KOPT-K1 (cell line): ENCODE results near the gene LRCH1.

Source experiments
- H3K27ac ChIP-seq: fragments of 200-600 bp; sonication (generic); 2 replicates; pipeline ENCODE4 v1.5.1; 2016; ENCODE audit warnings: antibody characterized with exemption, mild to moderate bottlenecking, low read depth, low read length; ENCODE audit not compliant: poor library complexity, severe bottlenecking
- H3K36me3 ChIP-seq: fragments of 200-600 bp; sonication (generic); 2 replicates; pipeline ENCODE4 v1.5.1; 2017; ENCODE audit warnings: antibody characterized with exemption, mild to moderate bottlenecking, low read length, moderate library complexity; ENCODE audit not compliant: insufficient read depth
- H3K9me3 ChIP-seq: fragments of 200-600 bp; sonication (generic); 2 replicates; pipeline ENCODE4 v1.5.1; 2017; ENCODE audit warnings: antibody characterized with exemption, low read length, mild to moderate bottlenecking; ENCODE audit not compliant: insufficient read depth, poor library complexity, severe bottlenecking

LRCH1 gene

GRCh38 chr13:46618694-46619254 lies 65.8 kb downstream of the LRCH1 start:
- Histone ChIP-seq H3K9me3 (no peaks in the 10 kb centered on the region), H3K27ac (no peak overlapping the region), H3K36me3 (no peaks in the 10 kb centered on the region)

GRCh38 chr13:46620029-46620428 lies 67.1 kb downstream of the LRCH1 start:
- H3K27ac ChIP-seq = no peak overlapping the region
- H3K36me3 ChIP-seq = no peaks in the 10 kb centered on the region
- H3K9me3 ChIP-seq = no peaks in the 10 kb centered on the region

DNA sequence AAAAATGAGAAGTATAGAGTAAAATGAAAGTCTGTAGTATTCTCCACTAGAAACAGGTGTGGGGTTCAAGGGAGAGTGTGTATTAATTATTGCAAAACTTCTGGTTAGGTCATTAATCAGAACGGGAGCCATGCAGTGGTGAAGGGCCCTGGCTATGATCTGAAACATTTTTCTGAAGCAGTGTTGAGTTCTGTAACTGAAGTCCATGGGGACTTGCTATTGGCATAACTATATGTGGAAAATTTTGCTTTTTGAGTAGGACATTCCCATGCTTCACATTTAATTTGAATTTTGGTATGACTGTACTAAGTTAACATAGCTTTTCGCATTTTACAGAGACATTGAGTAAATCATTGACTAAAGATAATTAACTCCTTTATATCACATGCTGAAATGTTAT lies 67.5 kb downstream of the LRCH1 start:
- H3K27ac ChIP-seq = no peak overlapping the region
- H3K36me3 ChIP-seq = no peaks in the 10 kb centered on the region
- H3K9me3 ChIP-seq = no peaks in the 10 kb centered on the region

GRCh38 chr13:46621133-46621532 lies 68.2 kb downstream of the LRCH1 start:
- no peaks in the 10 kb centered on the region for H3K36me3 ChIP-seq
- no peaks in the 10 kb centered on the region for H3K9me3 ChIP-seq
- H3K27ac ChIP-seq = no peak overlapping the region

- Histone ChIP-seq H3K9me3 (no peaks in the 10 kb centered on the region), H3K36me3 (no peaks in the 10 kb centered on the region), H3K27ac (no peak overlapping the region)
Measured at GRCh38 chr13:46621792-46622629, 69.0 kb downstream of the LRCH1 start.

DNA sequence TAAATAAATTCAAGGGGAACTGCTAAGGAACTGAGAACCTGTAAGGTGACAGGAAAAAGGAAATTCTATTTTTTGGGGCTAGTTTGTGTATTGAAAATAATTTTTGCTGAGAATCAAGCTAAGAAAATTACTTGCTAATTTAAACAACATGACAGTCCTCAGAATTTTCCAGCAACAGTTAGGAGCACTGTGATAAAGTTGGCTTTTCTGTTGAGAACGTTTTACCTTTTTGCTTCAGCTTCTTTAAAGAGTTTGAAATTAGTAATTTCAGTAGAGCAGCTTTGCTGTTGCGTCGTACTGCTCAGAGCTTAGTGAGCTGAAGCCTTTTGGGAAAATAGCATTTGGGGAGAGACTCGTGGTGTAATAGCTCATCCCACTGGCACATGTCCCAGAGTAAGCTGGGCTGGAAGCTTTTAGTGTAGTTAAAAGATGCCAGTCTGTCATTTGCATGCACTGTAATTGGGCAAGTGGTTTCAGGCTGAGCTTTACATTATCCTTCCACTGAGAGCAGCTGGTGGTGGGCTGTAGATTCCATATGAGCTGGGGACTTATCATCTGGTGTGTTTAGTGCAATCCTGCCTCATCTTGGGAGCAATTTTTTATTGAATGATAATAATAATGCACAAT lies 69.8 kb downstream of the LRCH1 start:
- no peaks in the 10 kb centered on the region for H3K9me3 ChIP-seq
- no peak overlapping the region for H3K27ac ChIP-seq
- H3K36me3 ChIP-seq = no peaks in the 10 kb centered on the region

GRCh38 chr13:46624353-46624752 lies 71.4 kb downstream of the LRCH1 start:
- Histone ChIP-seq H3K27ac (no peak overlapping the region), H3K9me3 (no peaks in the 10 kb centered on the region), H3K36me3 (no peaks in the 10 kb centered on the region)

DNA sequence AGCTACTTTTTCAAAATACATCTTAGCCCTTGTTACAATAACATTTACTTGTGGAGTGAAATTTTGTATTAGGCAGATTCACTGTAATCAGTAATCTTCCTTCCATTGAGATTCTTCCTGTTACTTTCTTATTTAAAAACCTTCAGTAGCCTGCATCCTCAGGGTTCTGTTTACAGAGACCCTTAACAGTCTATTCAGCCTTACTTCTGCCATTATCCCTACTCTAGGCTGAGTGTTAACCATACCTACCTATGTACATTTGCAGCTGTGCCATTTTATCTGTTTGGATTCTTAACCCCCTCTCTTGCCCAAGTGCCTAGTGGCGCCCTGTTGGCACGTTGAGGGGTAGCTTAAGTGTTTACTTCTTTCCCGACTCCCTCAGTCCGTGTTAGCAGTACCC lies 71.9 kb downstream of the LRCH1 start:
- H3K9me3 ChIP-seq = no peaks in the 10 kb centered on the region
- H3K36me3 ChIP-seq = no peaks in the 10 kb centered on the region
- H3K27ac ChIP-seq = no peak overlapping the region

GRCh38 chr13:46627462-46627861 lies 74.5 kb downstream of the LRCH1 start:
- Histone ChIP-seq H3K27ac (no peak overlapping the region), H3K9me3 (no peaks in the 10 kb centered on the region), H3K36me3 (no peaks in the 10 kb centered on the region)

DNA sequence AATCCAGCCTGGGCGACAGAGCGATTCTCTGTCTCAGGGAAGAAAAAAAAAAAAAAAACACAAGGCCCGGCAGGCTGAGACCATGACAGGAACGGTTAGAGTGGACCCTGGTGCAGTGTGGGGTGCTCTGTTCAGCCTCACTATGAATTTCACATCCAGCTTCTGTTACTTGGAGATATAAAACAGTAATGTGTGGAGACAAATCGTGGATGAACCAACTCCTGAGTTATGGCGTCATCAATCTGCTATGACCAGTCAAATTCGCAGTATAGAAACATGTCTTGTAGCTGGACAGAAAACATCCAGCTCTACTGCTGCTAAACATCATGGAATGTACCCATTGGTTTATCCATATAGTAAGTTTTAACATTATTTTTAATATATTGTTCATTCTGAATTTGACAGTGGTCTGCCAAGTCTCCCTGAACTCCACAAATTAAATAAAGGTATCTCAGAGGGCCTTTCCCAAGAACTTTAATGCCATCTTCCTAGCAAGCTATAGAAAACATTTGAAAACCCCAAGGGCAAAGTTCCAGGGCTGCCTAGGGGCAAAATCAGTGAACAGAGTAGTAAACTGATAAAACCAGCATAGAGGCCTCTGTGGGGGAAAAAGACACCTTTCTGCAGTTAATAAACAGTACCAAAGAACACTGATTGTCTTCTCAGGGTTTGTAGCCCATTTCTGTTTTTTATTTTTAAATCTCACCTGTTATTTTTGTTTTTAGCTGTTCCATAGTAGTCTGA lies 75.8 kb downstream of the LRCH1 start:
- Histone ChIP-seq H3K27ac (no peak overlapping the region), H3K36me3 (no peaks in the 10 kb centered on the region), H3K9me3 (no peaks in the 10 kb centered on the region)

GRCh38 chr13:46629811-46630413 lies 76.9 kb downstream of the LRCH1 start:
- Histone ChIP-seq H3K9me3 (no peaks in the 10 kb centered on the region), H3K27ac (no peak overlapping the region), H3K36me3 (no peaks in the 10 kb centered on the region)

GRCh38 chr13:46630431-46631178 lies 77.6 kb downstream of the LRCH1 start:
- Histone ChIP-seq H3K27ac (no peak overlapping the region), H3K36me3 (no peaks in the 10 kb centered on the region), H3K9me3 (no peaks in the 10 kb centered on the region)

DNA sequence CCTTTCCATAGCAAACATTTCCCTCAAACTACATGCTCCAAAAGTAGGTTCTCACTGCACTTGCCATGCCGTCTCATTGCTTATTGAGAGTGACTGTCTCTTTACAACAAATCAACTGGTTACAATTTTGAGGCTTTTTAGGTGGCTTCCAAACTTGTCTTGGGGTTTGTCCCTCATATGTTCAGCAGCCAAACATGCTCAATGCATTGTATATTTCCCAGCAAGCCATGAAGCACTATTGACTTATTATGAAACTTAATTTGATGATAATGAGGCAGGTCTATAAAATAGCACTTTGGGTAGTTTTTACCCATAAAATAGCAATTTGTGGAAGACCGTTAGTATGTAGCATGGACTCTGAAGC lies 78.2 kb downstream of the LRCH1 start:
- Histone ChIP-seq H3K27ac (no peak overlapping the region), H3K9me3 (no peaks in the 10 kb centered on the region)

DNA sequence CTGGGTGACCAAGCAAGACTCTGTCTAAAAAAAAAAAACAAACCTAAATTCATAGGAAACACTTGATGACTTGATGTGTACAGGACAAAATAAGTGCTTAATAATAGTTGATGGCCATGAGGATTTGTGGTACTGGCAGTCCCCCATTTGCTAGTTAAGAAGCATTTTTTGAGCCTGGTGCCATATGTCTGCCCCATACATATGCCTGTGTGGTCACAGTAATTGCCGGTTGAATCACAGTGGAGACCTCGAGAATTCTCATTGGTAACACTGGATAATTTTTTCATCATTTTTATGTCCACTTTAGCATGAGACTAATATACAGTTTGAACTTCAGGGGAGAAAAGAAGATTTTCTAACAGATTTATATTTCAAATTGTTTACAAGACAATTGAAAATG lies 79.2 kb downstream of the LRCH1 start:
- Histone ChIP-seq H3K36me3 (no peaks in the 10 kb centered on the region), H3K9me3 (no peaks in the 10 kb centered on the region), H3K27ac (no peak overlapping the region)

More for the DNA sequence above, 78.2 kb downstream of the LRCH1 start:
- H3K36me3 ChIP-seq = no peaks in the 10 kb centered on the region
